Measurements from ENCODE around the gene PTPN5. TPM values are rescaled to one million over a fixed set of nuclear protein-coding genes. Genes with fewer than 3 reads are reported as not detected.

The PTPN5 gene
- total and polyA plus RNA-seq, 4 donors: not detected

DNA sequence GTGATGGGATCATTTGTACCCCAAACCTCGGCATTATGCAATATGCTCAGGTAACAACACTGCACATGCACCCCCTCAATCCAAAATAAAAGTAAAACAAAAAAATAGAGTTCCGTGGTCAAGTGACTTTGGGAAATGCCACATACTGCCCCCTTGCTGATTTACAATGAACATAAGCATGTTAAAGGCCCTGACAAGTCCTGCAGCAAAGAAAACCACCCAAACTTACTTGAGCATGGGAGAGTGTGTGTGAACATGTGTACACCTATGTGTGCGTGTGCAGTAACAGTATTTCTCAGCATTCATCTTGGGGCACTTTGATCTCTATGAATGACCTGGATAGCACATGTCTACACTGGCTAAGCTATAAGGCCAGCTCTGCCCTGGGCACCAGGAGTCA, 49.8 kb downstream of the PTPN5 start:
- Histone ChIP-seq H3K36me3 (ENCODE audit: control insufficient read depth in 4 of 4, insufficient read depth in 3 of 4, low read depth in 1 of 4, low read length in 3 of 4) (no peaks in the 10 kb centered on the region), H3K4me3 (ENCODE audit: low read depth in 1 of 3, low read length in 3 of 3) (no peak overlapping the region), H3K27me3 (ENCODE audit: control insufficient read depth in 4 of 4, insufficient read depth in 4 of 4, low read length in 3 of 4) (no peaks in the 10 kb centered on the region), H3K9ac (ENCODE audit: low read depth in 1 of 2, low read length in 2 of 2) (no peak overlapping the region), H3K27ac (ENCODE audit: low read depth in 1 of 2, low read length in 2 of 2) (no peak overlapping the region), H3K4me1 (ENCODE audit: control insufficient read depth in 4 of 4, insufficient read depth in 4 of 4, low read length in 3 of 4) (no peaks in the 10 kb centered on the region), H3K9me3 (ENCODE audit: control insufficient read depth in 4 of 4, low read length in 3 of 4) (no peaks in the 10 kb centered on the region)
- TF ChIP-seq MAX (IDR thresholded peaks at IDR 0.05) (no peak), RXRA (IDR thresholded peaks at IDR 0.05) (no peak), NR2F2 (IDR thresholded peaks at IDR 0.05) (no peak), GABPA (IDR thresholded peaks at IDR 0.05 in 1 of 2, conservative IDR thresholded peaks at IDR 0.05 in 1 of 2) (no peak), YY1 (IDR thresholded peaks at IDR 0.05) (no peak), TAF1 (conservative IDR thresholded peaks at IDR 0.05) (no peak), EGR1 (IDR thresholded peaks at IDR 0.05; ENCODE audit: low read depth in 2 of 2) (no peak), SP1 (IDR thresholded peaks at IDR 0.05) (no peak), HNF4A (conservative IDR thresholded peaks at IDR 0.05) (no peak), CTCF (IDR thresholded peaks at IDR 0.05; ENCODE audit: low read depth, low read length, missing input control) (no peak), FOXA1 (IDR thresholded peaks at IDR 0.05) (no peak), RAD21 (IDR thresholded peaks at IDR 0.05) (no peak)
- WGBS: 86% methylated on average over 3 of the region's 3 CpGs
- no peak for DNase-seq (ENCODE audit: low spot score)

DNA sequence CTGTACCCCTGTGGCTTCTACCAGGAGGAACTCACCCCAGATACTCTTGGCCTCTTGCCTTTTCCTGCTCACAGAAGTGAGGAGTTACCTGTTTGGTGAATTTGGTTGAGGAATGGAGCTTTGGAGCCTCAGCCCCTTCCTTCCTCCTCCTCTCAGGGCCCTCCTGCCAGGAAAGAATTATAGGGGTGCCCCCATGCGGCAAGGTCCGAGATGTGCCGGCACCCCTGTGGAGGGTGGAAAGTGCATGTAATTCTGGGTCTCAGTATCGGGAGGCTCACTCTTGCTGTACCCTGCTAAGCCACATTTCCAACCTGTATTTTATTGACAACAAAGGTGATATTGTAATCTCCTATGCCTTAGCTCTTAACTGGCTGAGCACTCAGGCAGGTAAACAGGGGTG, 51.9 kb downstream of the PTPN5 start:
- Histone ChIP-seq H3K27ac (ENCODE audit: low read depth in 1 of 2, low read length in 2 of 2) (no peak overlapping the region), H3K9ac (ENCODE audit: low read depth in 1 of 2, low read length in 2 of 2) (no peak overlapping the region), H3K27me3 (ENCODE audit: control insufficient read depth in 4 of 4, insufficient read depth in 4 of 4, low read length in 3 of 4) (no peaks in the 10 kb centered on the region), H3K4me1 (ENCODE audit: control insufficient read depth in 4 of 4, insufficient read depth in 4 of 4, low read length in 3 of 4) (no peaks in the 10 kb centered on the region), H3K36me3 (ENCODE audit: control insufficient read depth in 4 of 4, insufficient read depth in 3 of 4, low read depth in 1 of 4, low read length in 3 of 4) (no peaks in the 10 kb centered on the region), H3K4me3 (ENCODE audit: low read depth in 1 of 3, low read length in 3 of 3) (no peak overlapping the region), H3K9me3 (ENCODE audit: control insufficient read depth in 4 of 4, low read length in 3 of 4) (no peaks in the 10 kb centered on the region)
- 74% methylated on average over 4 of the region's 4 CpGs for WGBS
- TF ChIP-seq REST (IDR thresholded peaks at IDR 0.05) (no peak), MAX (IDR thresholded peaks at IDR 0.05) (no peak), FOXA1 (IDR thresholded peaks at IDR 0.05) (no peak), CTCF (IDR thresholded peaks at IDR 0.05; ENCODE audit: low read depth, low read length, missing input control) (no peak), GABPA (IDR thresholded peaks at IDR 0.05 in 1 of 2, conservative IDR thresholded peaks at IDR 0.05 in 1 of 2) (no peak), RAD21 (IDR thresholded peaks at IDR 0.05) (no peak), HNF4A (conservative IDR thresholded peaks at IDR 0.05) (no peak), EGR1 (IDR thresholded peaks at IDR 0.05; ENCODE audit: low read depth in 2 of 2) (no peak), SP1 (IDR thresholded peaks at IDR 0.05) (no peak), FOXA2 (IDR thresholded peaks at IDR 0.05) (no peak), JUND (IDR thresholded peaks at IDR 0.05) (no peak), NR2F2 (IDR thresholded peaks at IDR 0.05) (no peak), TAF1 (conservative IDR thresholded peaks at IDR 0.05) (no peak), HNF4G (IDR thresholded peaks at IDR 0.05) (no peak), YY1 (IDR thresholded peaks at IDR 0.05) (no peak), RXRA (IDR thresholded peaks at IDR 0.05) (no peak)
- TF ChIP-seq, protein P1, sequence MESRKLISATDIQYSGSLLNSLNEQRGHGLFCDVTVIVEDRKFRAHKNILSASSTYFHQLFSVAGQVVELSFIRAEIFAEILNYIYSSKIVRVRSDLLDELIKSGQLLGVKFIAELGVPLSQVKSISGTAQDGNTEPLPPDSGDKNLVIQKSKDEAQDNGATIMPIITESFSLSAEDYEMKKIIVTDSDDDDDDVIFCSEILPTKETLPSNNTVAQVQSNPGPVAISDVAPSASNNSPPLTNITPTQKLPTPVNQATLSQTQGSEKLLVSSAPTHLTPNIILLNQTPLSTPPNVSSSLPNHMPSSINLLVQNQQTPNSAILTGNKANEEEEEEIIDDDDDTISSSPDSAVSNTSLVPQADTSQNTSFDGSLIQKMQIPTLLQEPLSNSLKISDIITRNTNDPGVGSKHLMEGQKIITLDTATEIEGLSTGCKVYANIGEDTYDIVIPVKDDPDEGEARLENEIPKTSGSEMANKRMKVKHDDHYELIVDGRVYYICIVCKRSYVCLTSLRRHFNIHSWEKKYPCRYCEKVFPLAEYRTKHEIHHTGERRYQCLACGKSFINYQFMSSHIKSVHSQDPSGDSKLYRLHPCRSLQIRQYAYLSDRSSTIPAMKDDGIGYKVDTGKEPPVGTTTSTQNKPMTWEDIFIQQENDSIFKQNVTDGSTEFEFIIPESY (IDR thresholded peaks at IDR 0.05): no peak
- DNase-seq (ENCODE audit: low spot score): no peak
